ENCODE results near the gene GLI2. TPM values are rescaled to one million over a fixed set of nuclear protein-coding genes. Genes with fewer than 3 reads are reported as not detected.

Gene GLI2
- total RNA-seq, 1 donor from 2014 or later, result 42.9 TPM

GRCh38 chr2:120712180-120712681 is 23.4 kb upstream of the GLI2 start:
- Histone ChIP-seq H3K79me2 (ENCODE audit: insufficient read depth, low read length) (no peaks in the 10 kb centered on the region), H3K9ac (ENCODE audit: low read length) (no peak overlapping the region), H3K4me1 (ENCODE audit: insufficient read depth, low read length) (peaks cover 15% of the 10 kb centered on the region), H3K27me3 (ENCODE audit: insufficient read depth, low read length) (no peaks in the 10 kb centered on the region), H3K36me3 (ENCODE audit: insufficient read depth, low read length) (no peaks in the 10 kb centered on the region), H3K27ac (ENCODE audit: low read depth, low read length) (no peak overlapping the region), H4K20me1 (ENCODE audit: insufficient read depth, low read length) (no peaks in the 10 kb centered on the region), H2AFZ (ENCODE audit: low read depth, low read length) (no peak overlapping the region), H3K4me2 (ENCODE audit: low read length) (no peak overlapping the region), H3K9me3 (ENCODE audit: insufficient read depth, low read depth, low read length) (no peaks in the 10 kb centered on the region), H3K4me3 (ENCODE audit: insufficient read depth, low read depth, low read length) (no peak overlapping the region)
- peaks cover 4% of the 10 kb centered on the region for H3K4me1 Mint-ChIP-seq (ENCODE audit: low read depth, unreplicated experiment)
- H3K27me3 Mint-ChIP-seq (ENCODE audit: low read depth, unreplicated experiment), result peaks cover 52% of the 10 kb centered on the region
- no peak for TF ChIP-seq EZH2 (IDR thresholded peaks at IDR 0.05; ENCODE audit: insufficient read depth, low read length)
- TF ChIP-seq, protein P1, sequence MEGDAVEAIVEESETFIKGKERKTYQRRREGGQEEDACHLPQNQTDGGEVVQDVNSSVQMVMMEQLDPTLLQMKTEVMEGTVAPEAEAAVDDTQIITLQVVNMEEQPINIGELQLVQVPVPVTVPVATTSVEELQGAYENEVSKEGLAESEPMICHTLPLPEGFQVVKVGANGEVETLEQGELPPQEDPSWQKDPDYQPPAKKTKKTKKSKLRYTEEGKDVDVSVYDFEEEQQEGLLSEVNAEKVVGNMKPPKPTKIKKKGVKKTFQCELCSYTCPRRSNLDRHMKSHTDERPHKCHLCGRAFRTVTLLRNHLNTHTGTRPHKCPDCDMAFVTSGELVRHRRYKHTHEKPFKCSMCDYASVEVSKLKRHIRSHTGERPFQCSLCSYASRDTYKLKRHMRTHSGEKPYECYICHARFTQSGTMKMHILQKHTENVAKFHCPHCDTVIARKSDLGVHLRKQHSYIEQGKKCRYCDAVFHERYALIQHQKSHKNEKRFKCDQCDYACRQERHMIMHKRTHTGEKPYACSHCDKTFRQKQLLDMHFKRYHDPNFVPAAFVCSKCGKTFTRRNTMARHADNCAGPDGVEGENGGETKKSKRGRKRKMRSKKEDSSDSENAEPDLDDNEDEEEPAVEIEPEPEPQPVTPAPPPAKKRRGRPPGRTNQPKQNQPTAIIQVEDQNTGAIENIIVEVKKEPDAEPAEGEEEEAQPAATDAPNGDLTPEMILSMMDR (IDR thresholded peaks at IDR 0.05; ENCODE audit: insufficient read depth, low read depth, low read length), result no peak
- no peaks in the 10 kb centered on the region for H3K36me3 Mint-ChIP-seq (ENCODE audit: low read depth, unreplicated experiment)
- no peak overlapping the region for H3K4me3 Mint-ChIP-seq (ENCODE audit: unreplicated experiment)
- H3K27ac Mint-ChIP-seq (ENCODE audit: unreplicated experiment), result no peak overlapping the region
- FAIRE-seq, result no peak
- H3K9me3 Mint-ChIP-seq (ENCODE audit: unreplicated experiment), result peaks cover 2% of the 10 kb centered on the region
- DNase-seq (ENCODE audit: low read depth), result peak; percentile 60

GRCh38 chr2:120715353-120715752 is 20.3 kb upstream of the GLI2 start:
- Mint-ChIP-seq H3K36me3 (ENCODE audit: low read depth, unreplicated experiment) (no peaks in the 10 kb centered on the region), H3K4me1 (ENCODE audit: low read depth, unreplicated experiment) (peaks cover 3% of the 10 kb centered on the region), H3K9me3 (ENCODE audit: unreplicated experiment) (peaks cover 2% of the 10 kb centered on the region), H3K27ac (ENCODE audit: unreplicated experiment) (no peak overlapping the region), H3K4me3 (ENCODE audit: unreplicated experiment) (no peak overlapping the region), H3K27me3 (ENCODE audit: low read depth, unreplicated experiment) (peaks cover 45% of the 10 kb centered on the region)
- DNase-seq (ENCODE audit: low read depth) (no peak), FAIRE-seq (no peak)
- Histone ChIP-seq H2AFZ (ENCODE audit: low read depth, low read length) (no peak overlapping the region), H3K4me1 (ENCODE audit: insufficient read depth, low read length) (peaks cover 9% of the 10 kb centered on the region), H4K20me1 (ENCODE audit: insufficient read depth, low read length) (no peaks in the 10 kb centered on the region), H3K9ac (ENCODE audit: low read length) (no peak overlapping the region), H3K27ac (ENCODE audit: low read depth, low read length) (no peak overlapping the region), H3K79me2 (ENCODE audit: insufficient read depth, low read length) (no peaks in the 10 kb centered on the region), H3K4me2 (ENCODE audit: low read length) (no peak overlapping the region), H3K4me3 (ENCODE audit: insufficient read depth, low read depth, low read length) (no peak overlapping the region), H3K9me3 (ENCODE audit: insufficient read depth, low read depth, low read length) (no peaks in the 10 kb centered on the region), H3K36me3 (ENCODE audit: insufficient read depth, low read length) (no peaks in the 10 kb centered on the region), H3K27me3 (ENCODE audit: insufficient read depth, low read length) (no peaks in the 10 kb centered on the region)
- no peak for TF ChIP-seq EZH2 (IDR thresholded peaks at IDR 0.05; ENCODE audit: insufficient read depth, low read length)
- TF ChIP-seq, protein P1 (IDR thresholded peaks at IDR 0.05; ENCODE audit: insufficient read depth, low read depth, low read length), result no peak

DNA sequence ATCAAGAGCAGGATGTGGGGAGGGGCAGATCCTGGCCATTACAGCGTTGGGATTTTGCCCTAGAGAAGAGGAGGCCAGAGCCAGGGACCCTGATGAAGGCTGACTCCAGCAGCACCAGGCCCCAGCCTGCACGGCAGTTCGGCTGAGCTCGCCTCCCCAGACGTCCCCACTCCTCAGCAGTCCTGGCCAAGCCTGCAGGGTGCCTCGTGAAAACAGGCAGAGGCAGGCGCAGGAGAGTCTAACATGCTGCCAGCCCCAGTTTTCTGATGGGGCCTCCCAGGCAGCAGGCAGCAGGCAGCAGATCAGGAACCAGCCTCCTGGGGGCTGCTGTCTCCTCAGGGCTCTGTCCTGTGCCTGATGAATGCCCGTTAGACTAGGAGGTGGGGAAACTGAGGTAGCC is 19.7 kb upstream of the GLI2 start:
- H3K27me3 Mint-ChIP-seq (ENCODE audit: low read depth, unreplicated experiment), result peaks cover 42% of the 10 kb centered on the region
- H3K27me3 ChIP-seq (ENCODE audit: insufficient read depth, low read length), result no peaks in the 10 kb centered on the region
- no peak overlapping the region for H3K27ac ChIP-seq (ENCODE audit: low read depth, low read length)
- H3K4me3 Mint-ChIP-seq (ENCODE audit: unreplicated experiment), result no peak overlapping the region
- no peaks in the 10 kb centered on the region for H3K79me2 ChIP-seq (ENCODE audit: insufficient read depth, low read length)
- H3K4me1 Mint-ChIP-seq (ENCODE audit: low read depth, unreplicated experiment), result peaks cover 2% of the 10 kb centered on the region
- no peaks in the 10 kb centered on the region for H3K36me3 ChIP-seq (ENCODE audit: insufficient read depth, low read length)
- peaks cover 2% of the 10 kb centered on the region for H3K9me3 Mint-ChIP-seq (ENCODE audit: unreplicated experiment)
- TF ChIP-seq, protein P1 (IDR thresholded peaks at IDR 0.05; ENCODE audit: insufficient read depth, low read depth, low read length), result no peak
- TF ChIP-seq EZH2 (IDR thresholded peaks at IDR 0.05; ENCODE audit: insufficient read depth, low read length), result no peak
- no peak for DNase-seq (ENCODE audit: low read depth)
- H3K4me3 ChIP-seq (ENCODE audit: insufficient read depth, low read depth, low read length), result no peak overlapping the region
- H4K20me1 ChIP-seq (ENCODE audit: insufficient read depth, low read length), result no peaks in the 10 kb centered on the region
- no peaks in the 10 kb centered on the region for H3K36me3 Mint-ChIP-seq (ENCODE audit: low read depth, unreplicated experiment)
- no peak overlapping the region for H3K27ac Mint-ChIP-seq (ENCODE audit: unreplicated experiment)
- H2AFZ ChIP-seq (ENCODE audit: low read depth, low read length), result no peak overlapping the region
- no peak overlapping the region for H3K9ac ChIP-seq (ENCODE audit: low read length)
- H3K4me1 ChIP-seq (ENCODE audit: insufficient read depth, low read length), result peaks cover 9% of the 10 kb centered on the region
- no peaks in the 10 kb centered on the region for H3K9me3 ChIP-seq (ENCODE audit: insufficient read depth, low read depth, low read length)
- H3K4me2 ChIP-seq (ENCODE audit: low read length), result no peak overlapping the region
- no peak for FAIRE-seq

Data from astrocyte (in vitro differentiated cells and primary cell).